Measurements from ENCODE around the gene CHRM3. TPM values are rescaled to one million over a fixed set of nuclear protein-coding genes. Genes with fewer than 3 reads are reported as not detected.

CHRM3 gene
- total RNA-seq, 2 donors from 2014 or later, result 11.6 to 17.0 TPM

DNA sequence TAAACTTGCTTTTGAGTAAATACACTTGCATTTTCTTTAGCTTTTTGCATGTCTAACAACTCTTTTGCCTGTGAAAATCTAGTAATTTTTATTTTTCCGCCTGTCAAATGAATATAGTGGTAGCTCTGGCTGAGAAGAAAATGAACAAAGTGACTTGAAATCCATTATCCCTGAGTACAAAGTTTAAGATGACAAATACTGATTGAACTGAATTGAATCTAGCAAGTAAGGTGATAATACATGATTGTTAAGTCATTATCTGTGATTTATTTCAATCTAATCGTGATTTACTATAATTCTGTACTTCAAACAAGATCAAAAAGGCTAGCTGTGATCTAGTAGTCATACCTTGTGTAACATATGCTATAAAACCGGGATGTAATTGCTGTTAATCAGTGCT is 42.8 kb downstream of the CHRM3 start:
- Histone ChIP-seq H3K9ac (ENCODE audit: low read depth in 2 of 2, low read length in 2 of 2) (no peak overlapping the region), H3K4me3 (no peak overlapping the region), H3K4me1 (no peaks in the 10 kb centered on the region), H3K36me3 (no peaks in the 10 kb centered on the region), H3K9me3 (no peaks in the 10 kb centered on the region), H3K27me3 (no peaks in the 10 kb centered on the region), H3K27ac (no peak overlapping the region)
- intact Hi-C loops (cut with DNase I), result no loop called here
- DNase-seq, result no peak
- TF ChIP-seq, protein P1, sequence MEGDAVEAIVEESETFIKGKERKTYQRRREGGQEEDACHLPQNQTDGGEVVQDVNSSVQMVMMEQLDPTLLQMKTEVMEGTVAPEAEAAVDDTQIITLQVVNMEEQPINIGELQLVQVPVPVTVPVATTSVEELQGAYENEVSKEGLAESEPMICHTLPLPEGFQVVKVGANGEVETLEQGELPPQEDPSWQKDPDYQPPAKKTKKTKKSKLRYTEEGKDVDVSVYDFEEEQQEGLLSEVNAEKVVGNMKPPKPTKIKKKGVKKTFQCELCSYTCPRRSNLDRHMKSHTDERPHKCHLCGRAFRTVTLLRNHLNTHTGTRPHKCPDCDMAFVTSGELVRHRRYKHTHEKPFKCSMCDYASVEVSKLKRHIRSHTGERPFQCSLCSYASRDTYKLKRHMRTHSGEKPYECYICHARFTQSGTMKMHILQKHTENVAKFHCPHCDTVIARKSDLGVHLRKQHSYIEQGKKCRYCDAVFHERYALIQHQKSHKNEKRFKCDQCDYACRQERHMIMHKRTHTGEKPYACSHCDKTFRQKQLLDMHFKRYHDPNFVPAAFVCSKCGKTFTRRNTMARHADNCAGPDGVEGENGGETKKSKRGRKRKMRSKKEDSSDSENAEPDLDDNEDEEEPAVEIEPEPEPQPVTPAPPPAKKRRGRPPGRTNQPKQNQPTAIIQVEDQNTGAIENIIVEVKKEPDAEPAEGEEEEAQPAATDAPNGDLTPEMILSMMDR (IDR thresholded peaks at IDR 0.05), result no peak

DNA sequence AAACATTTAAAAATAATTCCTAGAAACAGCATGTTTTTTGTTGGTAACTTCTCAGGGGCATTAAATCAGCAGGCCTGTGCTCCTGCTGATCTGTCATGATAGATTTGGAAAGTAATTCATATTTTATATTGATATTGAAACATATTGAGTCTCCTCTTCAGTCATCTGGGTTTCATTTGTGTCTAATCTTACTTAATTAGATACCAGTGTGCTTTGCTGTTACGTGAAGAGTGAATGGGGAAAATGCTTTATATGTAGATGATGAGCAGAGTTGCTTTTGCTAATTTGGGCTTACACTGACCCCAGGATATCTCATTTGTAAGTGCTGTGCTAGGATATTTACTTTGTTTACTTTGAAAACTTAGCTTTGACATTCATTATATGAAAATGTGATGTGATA is 45.9 kb downstream of the CHRM3 start:
- no peak for DNase-seq
- no peaks in the 10 kb centered on the region for H3K27me3 ChIP-seq
- H3K27ac ChIP-seq, result no peak overlapping the region
- no peak overlapping the region for H3K4me3 ChIP-seq
- no peaks in the 10 kb centered on the region for H3K4me1 ChIP-seq
- TF ChIP-seq, protein P1 (IDR thresholded peaks at IDR 0.05), result no peak
- intact Hi-C loops (cut with DNase I), result no loop called here
- H3K36me3 ChIP-seq, result no peaks in the 10 kb centered on the region
- H3K9me3 ChIP-seq, result no peaks in the 10 kb centered on the region
- H3K9ac ChIP-seq (ENCODE audit: low read depth in 2 of 2, low read length in 2 of 2), result no peak overlapping the region

- TF ChIP-seq, protein P1 (IDR thresholded peaks at IDR 0.05), result no peak
- intact Hi-C loops (cut with DNase I), result no loop called here
- Histone ChIP-seq H3K36me3 (no peaks in the 10 kb centered on the region), H3K27me3 (no peaks in the 10 kb centered on the region), H3K4me1 (no peaks in the 10 kb centered on the region), H3K9me3 (no peaks in the 10 kb centered on the region), H3K4me3 (no peak overlapping the region), H3K9ac (ENCODE audit: low read depth in 2 of 2, low read length in 2 of 2) (no peak overlapping the region), H3K27ac (no peak overlapping the region)
- no peak for DNase-seq
These were observed 47.8 kb downstream of the CHRM3 start for GRCh38 chr1:239434181-239434580.

Data from colonic mucosa (tissue), 4 donors.